Endothelial cell (in vitro differentiated cells): ENCODE results near the gene ZNF148. TPM values are rescaled to one million over a fixed set of nuclear protein-coding genes. Genes with fewer than 3 reads are reported as not detected.

Source experiments
- DNase-seq: peaks from one replicate; pipeline ENCODE4 v3.0.0; 2021; ENCODE audit warnings: low spot score
- H3K27ac Mint-ChIP-seq: one replicate; pipeline ENCODE4 v1.8.0; 2021; ENCODE audit warnings: mixed read lengths, inconsistent platforms; ENCODE audit not compliant: unreplicated experiment
- H3K27me3 Mint-ChIP-seq: one replicate; pipeline ENCODE4 v1.8.0; 2021; ENCODE audit warnings: mild to moderate bottlenecking, moderate library complexity, mixed read lengths, inconsistent platforms; ENCODE audit not compliant: unreplicated experiment
- H3K36me3 Mint-ChIP-seq: one replicate; pipeline ENCODE4 v1.8.0; 2021; ENCODE audit warnings: mild to moderate bottlenecking, low read depth, mixed read lengths, inconsistent platforms; ENCODE audit not compliant: unreplicated experiment
- H3K4me1 Mint-ChIP-seq: one replicate; pipeline ENCODE4 v1.8.0; 2021; ENCODE audit warnings: mild to moderate bottlenecking, mixed read lengths, inconsistent platforms; ENCODE audit not compliant: unreplicated experiment
- H3K4me3 Mint-ChIP-seq: one replicate; pipeline ENCODE4 v1.8.0; 2021; ENCODE audit warnings: mild to moderate bottlenecking, mixed read lengths, inconsistent platforms; ENCODE audit not compliant: unreplicated experiment
- H3K9me3 Mint-ChIP-seq: one replicate; pipeline ENCODE4 v1.8.0; 2021; ENCODE audit warnings: mixed read lengths, inconsistent platforms; ENCODE audit not compliant: unreplicated experiment
- CTCF ChIP-seq: fragments of 200-600 bp; sonication (generic); IDR thresholded peaks from one replicate; pipeline ENCODE4 v1.5.0; 2021; ENCODE audit warnings: antibody characterized with exemption; ENCODE audit not compliant: unreplicated experiment
- total RNA-seq: library from RNA; stranded (reverse); fragmentation: NEBNext Ultra II Directional; extraction: Animal tissue kit (Norgen Biotek cat#: 25700); gene quantifications from one replicate; pipeline ENCODE4 v1.2.1, GENCODE V29; 2021; ENCODE audit not compliant: unreplicated experiment

The ZNF148 gene
- total RNA-seq, 1 donor from 2014 or later = 34.3 TPM

- Mint-ChIP-seq H3K27me3 (no peaks in the 10 kb centered on the region), H3K36me3 (peaks cover 4% of the 10 kb centered on the region), H3K4me3 (no peak overlapping the region), H3K27ac (no peak overlapping the region), H3K4me1 (no peaks in the 10 kb centered on the region), H3K9me3 (no peaks in the 10 kb centered on the region)
- TF ChIP-seq CTCF = no peak
- DNase-seq = no peak
Observed at GRCh38 chr3:125302932-125303331, 72.2 kb downstream of the ZNF148 start.

GRCh38 chr3:125300416-125300815 lies 74.7 kb downstream of the ZNF148 start:
- no peaks in the 10 kb centered on the region for H3K27me3 Mint-ChIP-seq
- no peak overlapping the region for H3K27ac Mint-ChIP-seq
- TF ChIP-seq CTCF = no peak
- no peak overlapping the region for H3K4me3 Mint-ChIP-seq
- DNase-seq = no peak
- no peaks in the 10 kb centered on the region for H3K9me3 Mint-ChIP-seq
- no peaks in the 10 kb centered on the region for H3K4me1 Mint-ChIP-seq
- peaks cover 4% of the 10 kb centered on the region for H3K36me3 Mint-ChIP-seq

GRCh38 chr3:125294411-125294810 lies 80.7 kb downstream of the ZNF148 start:
- no peak overlapping the region for H3K4me3 Mint-ChIP-seq
- no peaks in the 10 kb centered on the region for H3K9me3 Mint-ChIP-seq
- no peak overlapping the region for H3K27ac Mint-ChIP-seq
- TF ChIP-seq CTCF = no peak
- no peaks in the 10 kb centered on the region for H3K36me3 Mint-ChIP-seq
- no peaks in the 10 kb centered on the region for H3K27me3 Mint-ChIP-seq
- H3K4me1 Mint-ChIP-seq = peaks cover 5% of the 10 kb centered on the region
- no peak for DNase-seq

GRCh38 chr3:125292015-125292414 lies 83.1 kb downstream of the ZNF148 start:
- Mint-ChIP-seq H3K36me3 (no peaks in the 10 kb centered on the region), H3K9me3 (no peaks in the 10 kb centered on the region), H3K27me3 (no peaks in the 10 kb centered on the region), H3K4me1 (peaks cover 5% of the 10 kb centered on the region), H3K27ac (no peak overlapping the region), H3K4me3 (no peak overlapping the region)
- no peak for DNase-seq
- TF ChIP-seq CTCF = no peak

GRCh38 chr3:125289429-125289981 lies 85.6 kb downstream of the ZNF148 start:
- H3K27me3 Mint-ChIP-seq = no peaks in the 10 kb centered on the region
- H3K9me3 Mint-ChIP-seq = no peaks in the 10 kb centered on the region
- no peaks in the 10 kb centered on the region for H3K36me3 Mint-ChIP-seq
- H3K4me1 Mint-ChIP-seq = peaks cover 5% of the 10 kb centered on the region
- no peak for TF ChIP-seq CTCF
- no peak overlapping the region for H3K27ac Mint-ChIP-seq
- H3K4me3 Mint-ChIP-seq = no peak overlapping the region
- no peak for DNase-seq
